D721Med (cell line): ENCODE results near the gene CCDC200.

ENCODE experiments used
- DNase-seq: peaks from one replicate; pipeline ENCODE4 v3.0.0; 2011; ENCODE audit warnings: low spot score; ENCODE audit not compliant: insufficient read length
- FAIRE-seq: peaks from 2 replicates; lab custom pipeline; 2011; peaks lifted over from hg19 to GRCh38; lab: Jason Lieb, UNC
- CTCF ChIP-seq: IDR thresholded peaks from 2 replicates; pipeline ENCODE4 v1.5.1; 2012; ENCODE audit warnings: mild to moderate bottlenecking, control low read depth; ENCODE audit not compliant: insufficient read depth; ENCODE audit errors: missing control alignments

The CCDC200 gene

DNA sequence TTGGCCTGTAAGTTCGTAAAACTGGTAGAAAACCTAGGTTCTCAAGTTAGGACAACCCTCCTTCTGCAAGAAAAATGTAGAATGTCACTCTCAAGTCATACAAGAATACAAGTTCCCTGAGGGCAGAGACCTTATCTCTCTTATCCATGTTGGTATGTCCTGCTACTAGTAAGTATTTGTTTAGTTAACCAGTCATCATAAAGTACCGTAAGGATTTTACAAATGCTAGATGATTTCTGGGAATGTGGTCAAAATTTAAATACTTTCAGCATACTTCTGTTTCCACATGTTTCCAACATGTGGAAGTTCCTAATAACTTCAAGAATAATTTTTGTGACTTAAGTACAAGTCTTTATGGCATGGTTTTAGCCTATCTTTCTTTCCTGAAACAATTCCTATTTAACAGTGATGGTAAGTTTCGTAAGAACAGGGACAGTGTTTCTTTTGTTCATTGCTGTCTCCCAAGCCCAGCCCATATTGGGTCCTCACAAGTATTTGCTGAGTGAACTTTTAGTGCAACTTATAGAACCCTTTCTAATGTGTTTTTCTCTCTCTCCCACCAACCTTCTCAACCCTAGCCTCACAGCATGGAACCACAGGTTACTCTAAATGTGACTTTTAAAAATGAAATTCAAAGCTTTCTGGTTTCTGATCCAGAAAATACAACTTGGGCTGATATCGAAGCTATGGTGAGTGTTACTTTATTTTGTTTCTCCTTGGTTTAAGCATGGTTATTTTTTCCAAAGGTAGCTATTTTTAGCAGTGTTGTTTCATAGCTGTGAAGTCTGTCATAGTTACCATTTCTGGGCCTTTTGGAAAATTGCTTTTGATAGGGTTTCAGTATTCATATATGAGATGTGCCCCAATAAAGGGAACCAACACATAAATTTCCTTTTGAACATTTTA lies 53.0 kb downstream of the CCDC200 start:
- DNase-seq, result no peak
- no peak for FAIRE-seq
- TF ChIP-seq CTCF, result no peak

DNA sequence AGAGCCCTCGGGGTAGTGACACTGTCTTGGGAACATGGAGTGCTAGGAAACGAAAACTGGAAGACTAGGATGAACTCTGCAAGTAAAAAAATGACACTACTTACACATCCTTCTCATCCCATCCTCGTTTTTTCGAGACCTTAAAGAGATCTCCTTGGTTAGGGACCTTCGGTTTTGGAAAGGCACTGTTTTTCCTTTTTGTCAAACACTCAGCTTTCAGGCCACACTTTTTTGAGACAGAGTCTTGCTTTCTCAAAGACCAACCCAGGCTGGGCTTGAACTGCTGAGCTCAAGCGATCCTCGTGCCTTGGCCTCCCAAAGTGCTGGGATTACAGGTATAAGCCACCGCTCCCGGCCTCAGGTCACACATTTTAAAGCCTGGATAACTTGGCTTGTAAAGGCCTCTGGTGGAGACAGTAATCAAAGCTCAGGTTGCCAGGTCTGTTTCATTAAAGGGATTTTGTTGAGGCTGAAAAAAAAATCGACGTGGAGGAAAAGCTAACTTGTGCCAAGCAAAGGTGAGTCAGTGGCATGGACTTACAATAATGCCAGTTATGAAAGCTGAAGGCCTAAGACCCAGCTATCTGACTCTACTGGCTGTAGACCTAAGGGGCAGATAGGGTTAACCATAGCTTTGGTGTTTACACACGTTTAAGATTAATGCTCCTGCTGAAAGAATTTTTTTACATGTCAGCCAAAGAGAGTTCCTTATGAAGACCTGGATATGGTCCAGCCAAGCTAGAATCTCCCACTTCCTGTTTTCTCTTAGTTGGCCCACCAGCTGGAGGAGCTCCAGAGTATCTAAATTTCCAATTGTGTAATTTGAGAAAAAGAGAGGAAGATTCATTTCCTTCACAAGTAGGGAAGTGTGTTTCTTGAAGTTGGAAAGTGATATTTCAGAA lies 56.6 kb downstream of the CCDC200 start:
- FAIRE-seq (no peak), DNase-seq (no peak)
- peak; percentile 25 for TF ChIP-seq CTCF
